HG03571 (cell line): ENCODE data around the gene CDC123.
"Not testable (repeated sequence)": the region's sequence is repeated elsewhere in the genome, so short reads cannot be mapped to it uniquely, and the experiment has no call there.

Experiments used
- ATAC-seq: cut with Tn5 transposase; IDR thresholded peaks from one replicate; pipeline ENCODE4 v1.9.1; 2021; ENCODE audit not compliant: unreplicated experiment

Gene CDC123

GRCh38 chr10:12189426-12189825 lies 6.6 kb upstream of the CDC123 start:
- no peak for ATAC-seq

GRCh38 chr10:12191715-12192114 lies 4.3 kb upstream of the CDC123 start:
- ATAC-seq: no peak

- no peak for ATAC-seq
Observed at GRCh38 chr10:12193193-12193592, 2.8 kb upstream of the CDC123 start.

DNA sequence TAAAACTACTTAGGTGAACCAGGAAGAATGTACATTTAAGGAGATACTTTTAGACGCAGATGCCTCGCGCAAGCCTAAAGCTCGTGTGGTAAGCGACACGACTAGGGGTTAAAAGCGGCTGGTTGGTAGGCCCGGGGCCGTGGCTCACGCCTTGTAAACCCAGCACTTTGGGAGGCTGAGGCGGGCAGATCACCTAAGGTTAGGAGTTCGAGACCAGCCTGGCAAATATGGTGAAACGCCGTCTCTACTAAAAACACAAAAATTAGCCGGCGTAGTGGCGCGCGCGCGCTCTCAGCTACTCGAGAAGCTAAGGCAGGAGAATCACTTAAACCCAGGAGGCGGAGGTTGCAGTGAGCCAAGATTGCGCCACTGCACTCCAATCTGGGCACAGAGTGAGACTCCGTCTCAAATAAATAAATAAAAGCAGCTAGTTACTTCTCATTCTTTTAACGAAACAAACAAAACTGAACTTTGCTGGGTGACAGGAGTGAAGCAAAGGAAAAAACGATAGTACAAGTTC lies 1.2 kb upstream of the CDC123 start:
- ATAC-seq: no peak

GRCh38 chr10:12195281-12195602 lies 746 bp upstream of the CDC123 start:
- ATAC-seq: peak; percentile 1

GRCh38 chr10:12196531-12197211 lies 683 bp downstream of the CDC123 start:
- no peak for ATAC-seq

- ATAC-seq: no peak
Observed at GRCh38 chr10:12198156-12198555, 2.2 kb downstream of the CDC123 start.

DNA sequence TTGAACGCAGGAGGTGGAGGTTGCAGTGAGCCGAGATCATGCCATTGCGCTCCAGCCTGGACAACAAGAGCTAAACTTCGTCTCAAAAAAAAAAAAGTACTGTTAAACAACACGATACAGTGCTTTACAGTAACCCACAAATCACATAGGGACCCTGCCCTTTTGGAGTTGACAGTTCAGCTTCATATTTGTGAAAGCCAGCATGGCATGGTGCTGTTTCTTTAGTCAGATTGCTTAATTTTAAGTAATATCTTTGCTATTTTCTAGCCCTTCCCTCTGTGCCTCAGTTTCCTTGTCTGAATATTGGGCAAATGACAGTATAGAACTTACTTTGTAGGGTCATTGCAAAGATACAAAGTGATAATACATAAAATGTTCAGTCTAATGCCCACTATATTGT lies 4.9 kb downstream of the CDC123 start:
- ATAC-seq: no peak

- ATAC-seq: no peak
Observed at GRCh38 chr10:12201543-12201942, 5.6 kb downstream of the CDC123 start.

DNA sequence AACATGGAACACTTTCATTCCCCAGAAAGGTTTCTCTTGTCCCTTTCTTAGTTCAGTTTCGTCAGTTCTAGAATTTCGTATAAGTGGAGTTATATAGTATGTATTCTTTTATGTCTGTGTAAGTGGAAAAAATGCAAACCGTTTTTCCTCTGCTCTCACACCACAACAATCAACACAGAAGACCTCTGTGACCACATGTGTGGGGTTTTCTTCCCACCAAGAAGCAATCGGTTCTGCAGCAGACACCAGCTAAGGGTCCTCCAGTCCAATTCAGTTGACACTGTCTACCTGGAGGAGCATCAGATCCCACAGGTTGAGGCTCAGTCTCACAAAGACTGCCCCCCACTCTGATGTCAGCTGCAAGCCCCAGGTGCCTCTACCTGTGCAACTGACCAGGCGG lies 6.2 kb downstream of the CDC123 start:
- ATAC-seq: no peak

DNA sequence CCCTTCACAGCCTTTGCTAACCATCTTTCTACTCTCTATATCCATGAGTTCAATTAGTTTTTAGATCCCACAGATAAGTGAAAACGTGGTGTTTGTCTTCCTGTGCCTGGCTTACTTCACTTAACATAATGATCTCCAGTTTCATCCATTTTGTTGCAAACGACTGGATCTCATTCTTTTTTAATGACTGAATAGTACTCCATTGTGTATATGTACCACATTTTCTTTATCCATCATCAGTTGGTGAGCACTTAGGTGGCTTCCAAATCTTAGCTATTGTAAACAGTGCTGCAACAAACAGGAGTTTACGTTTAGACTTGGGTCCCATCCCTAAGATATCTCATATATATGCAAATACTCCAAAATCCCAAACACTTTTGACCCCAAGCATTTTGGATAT lies 9.1 kb downstream of the CDC123 start:
- ATAC-seq: no peak

DNA sequence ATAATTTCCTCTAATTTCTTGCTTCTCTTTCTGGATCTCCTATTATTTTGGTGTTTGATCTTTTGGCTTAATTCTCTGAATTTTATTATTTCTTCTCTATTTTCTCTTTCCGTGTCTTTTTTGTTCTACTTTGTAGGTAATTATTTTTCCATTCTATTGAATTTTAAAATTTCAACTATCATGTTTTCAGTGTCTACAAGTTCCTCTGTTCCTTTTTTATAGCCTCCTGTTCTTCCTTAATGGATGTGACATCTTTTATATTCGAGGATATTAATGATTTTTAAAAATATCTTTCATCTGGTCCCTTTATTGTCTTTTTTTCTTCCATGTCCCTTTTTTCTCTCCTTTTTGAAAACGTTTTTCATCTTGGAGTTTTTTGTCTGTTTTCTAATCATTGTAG lies 11.1 kb downstream of the CDC123 start:
- ATAC-seq: no peak

DNA sequence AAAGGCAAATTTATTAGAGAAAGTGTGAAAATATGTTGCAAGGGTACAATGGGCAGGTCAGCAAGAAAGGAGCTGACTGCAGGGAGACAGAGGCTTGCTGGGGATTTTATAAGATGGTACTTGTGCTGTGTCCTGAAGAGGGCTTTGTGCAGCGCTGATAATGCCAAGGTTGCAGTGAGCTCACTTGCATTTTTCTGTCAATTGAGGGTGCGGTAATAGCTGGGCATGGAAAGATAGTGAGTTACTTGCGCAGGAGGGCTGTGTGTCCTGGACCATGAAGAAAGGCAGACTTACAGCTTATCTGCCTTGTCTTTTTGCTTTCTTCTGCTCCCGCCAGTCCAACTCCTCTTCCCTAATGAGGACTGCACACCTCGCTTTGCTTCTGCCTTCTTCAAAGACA lies 12.5 kb downstream of the CDC123 start:
- ATAC-seq: no peak

DNA sequence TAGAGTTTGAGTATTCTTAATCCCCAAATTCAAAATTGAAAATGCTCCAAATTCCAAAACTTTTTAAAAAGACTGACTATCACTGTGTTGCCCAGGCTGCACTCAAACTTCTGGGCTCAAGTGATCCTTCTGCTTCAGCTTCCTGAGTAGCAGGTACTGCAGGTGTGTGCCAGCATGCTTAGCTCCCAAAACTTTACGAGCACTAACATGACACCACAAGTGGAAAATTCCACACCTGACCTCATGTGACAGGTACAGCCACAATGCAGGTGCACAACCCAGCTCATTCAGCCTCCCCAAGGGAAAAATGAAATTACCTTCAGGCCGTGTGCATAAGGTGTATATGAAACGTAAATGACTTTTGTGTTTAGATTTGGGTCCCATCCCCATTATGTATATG lies 16.5 kb downstream of the CDC123 start:
- no peak for ATAC-seq

GRCh38 chr10:12213621-12214020 lies 17.6 kb downstream of the CDC123 start:
- no peak for ATAC-seq

GRCh38 chr10:12214093-12214492 lies 18.1 kb downstream of the CDC123 start:
- ATAC-seq: no peak

- no peak for ATAC-seq
Observed at GRCh38 chr10:12214763-12215218, 18.8 kb downstream of the CDC123 start.

GRCh38 chr10:12218991-12219390 lies 23.0 kb downstream of the CDC123 start:
- no peak for ATAC-seq

GRCh38 chr10:12221323-12222298 lies 25.6 kb downstream of the CDC123 start:
- no peak for ATAC-seq

DNA sequence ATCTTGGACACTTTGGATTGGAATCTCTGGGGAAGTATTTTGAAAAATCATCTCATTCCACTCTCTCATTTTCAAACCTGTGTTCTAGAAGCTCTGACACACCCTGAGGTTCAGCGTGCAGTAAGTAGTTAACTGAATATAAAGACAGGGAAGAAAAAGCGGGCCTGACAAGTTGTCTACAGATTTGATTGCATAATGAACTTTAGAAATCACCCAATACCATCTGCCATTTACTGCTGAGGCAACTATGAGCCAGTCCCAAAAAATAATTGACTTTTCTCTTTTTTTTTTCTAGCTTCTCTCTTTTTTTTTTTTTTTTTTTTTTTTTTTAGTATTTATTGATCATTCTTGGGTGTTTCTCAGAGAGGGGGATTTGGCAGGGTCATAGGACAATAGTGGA lies 29.5 kb downstream of the CDC123 start:
- no peak for ATAC-seq

- ATAC-seq: not testable (repeated sequence)
Observed at GRCh38 chr10:12226438-12226837, 30.4 kb downstream of the CDC123 start.

DNA sequence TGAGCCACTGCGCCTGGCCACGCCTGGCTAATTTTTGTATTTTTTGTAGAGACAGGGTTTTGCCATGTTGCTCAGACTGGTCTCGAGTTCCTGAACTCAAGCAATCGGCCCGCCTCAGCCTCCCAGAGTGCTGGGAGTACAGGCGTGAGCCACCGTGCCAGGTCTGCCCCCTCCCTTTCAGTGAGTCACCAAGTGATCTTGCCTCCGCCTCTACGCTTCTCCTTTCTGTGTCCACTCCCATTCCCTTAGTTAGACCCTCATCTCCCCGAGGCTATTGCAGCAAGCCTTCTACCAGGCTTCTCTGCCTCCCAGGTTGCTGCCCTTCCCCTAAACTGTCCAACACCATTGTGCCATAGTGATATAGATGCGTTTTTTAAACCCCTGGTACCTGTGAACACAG lies 32.9 kb downstream of the CDC123 start:
- no peak for ATAC-seq
